Measurements from ENCODE around the gene IFNK. TPM values are rescaled to one million over a fixed set of nuclear protein-coding genes. Genes with fewer than 3 reads are reported as not detected.

Gene IFNK
- total and polyA plus RNA-seq, 8 donors, result 0.14 TPM; not detected in 7

DNA sequence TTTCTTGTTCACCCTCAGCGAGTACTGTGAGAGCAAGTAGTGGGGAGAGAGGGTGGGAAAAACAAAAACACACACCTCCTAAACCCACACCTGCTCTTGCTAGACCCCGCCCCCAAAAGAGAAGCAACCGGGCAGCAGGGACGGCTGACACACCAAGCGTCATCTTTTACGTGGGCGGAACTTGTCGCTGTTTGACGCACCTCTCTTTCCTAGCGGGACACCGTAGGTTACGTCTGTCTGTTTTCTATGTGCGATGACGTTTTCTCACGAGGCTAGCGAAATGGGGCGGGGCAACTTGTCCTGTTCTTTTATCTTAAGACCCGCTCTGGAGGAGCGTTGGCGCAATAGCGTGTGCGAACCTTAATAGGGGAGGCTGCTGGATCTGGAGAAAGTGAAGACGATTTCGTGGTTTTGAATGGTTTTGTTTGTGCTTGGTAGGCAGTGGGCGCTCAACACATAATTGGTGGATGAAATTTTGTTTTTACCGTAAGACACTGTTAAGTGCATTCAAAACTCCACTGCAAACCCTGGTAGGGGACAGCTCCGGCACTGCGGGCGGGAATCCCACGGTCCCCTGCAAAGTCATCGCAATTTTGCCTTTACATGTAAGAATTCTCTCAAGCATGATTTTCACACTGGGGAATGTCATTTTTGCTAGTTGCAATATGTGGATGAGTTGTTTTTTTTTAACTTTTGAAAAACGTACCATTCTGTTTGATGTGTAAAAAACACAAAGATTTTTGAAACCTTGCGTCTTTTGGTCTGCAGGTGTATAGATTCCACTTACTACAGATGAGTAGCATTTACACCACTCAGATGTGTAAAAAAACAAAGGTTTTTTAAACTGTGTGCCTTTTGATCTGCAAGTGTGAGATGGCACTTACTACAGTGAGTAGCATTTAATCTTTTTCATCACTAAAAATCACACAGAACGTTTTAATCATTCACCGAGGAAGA is 49.8 kb downstream of the IFNK start:
- TF ChIP-seq, protein P1, sequence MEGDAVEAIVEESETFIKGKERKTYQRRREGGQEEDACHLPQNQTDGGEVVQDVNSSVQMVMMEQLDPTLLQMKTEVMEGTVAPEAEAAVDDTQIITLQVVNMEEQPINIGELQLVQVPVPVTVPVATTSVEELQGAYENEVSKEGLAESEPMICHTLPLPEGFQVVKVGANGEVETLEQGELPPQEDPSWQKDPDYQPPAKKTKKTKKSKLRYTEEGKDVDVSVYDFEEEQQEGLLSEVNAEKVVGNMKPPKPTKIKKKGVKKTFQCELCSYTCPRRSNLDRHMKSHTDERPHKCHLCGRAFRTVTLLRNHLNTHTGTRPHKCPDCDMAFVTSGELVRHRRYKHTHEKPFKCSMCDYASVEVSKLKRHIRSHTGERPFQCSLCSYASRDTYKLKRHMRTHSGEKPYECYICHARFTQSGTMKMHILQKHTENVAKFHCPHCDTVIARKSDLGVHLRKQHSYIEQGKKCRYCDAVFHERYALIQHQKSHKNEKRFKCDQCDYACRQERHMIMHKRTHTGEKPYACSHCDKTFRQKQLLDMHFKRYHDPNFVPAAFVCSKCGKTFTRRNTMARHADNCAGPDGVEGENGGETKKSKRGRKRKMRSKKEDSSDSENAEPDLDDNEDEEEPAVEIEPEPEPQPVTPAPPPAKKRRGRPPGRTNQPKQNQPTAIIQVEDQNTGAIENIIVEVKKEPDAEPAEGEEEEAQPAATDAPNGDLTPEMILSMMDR (IDR thresholded peaks at IDR 0.05), result peak in 1 of 2 donors; percentile 11
- Histone ChIP-seq H3K27me3 (no peaks in the 10 kb centered on the region), H3K9me3 (peaks cover 0 to 7% of the 10 kb centered on the region in 2 donors), H3K4me3 (peak overlapping the region; percentile 81 to 88), H3K4me1 (peaks cover 11 to 36% of the 10 kb centered on the region in 2 donors), H3K27ac (peak overlapping the region; percentile 99 to 100), H3K36me3 (no peaks in the 10 kb centered on the region)
- peak; percentile 86 for ATAC-seq
- peak; percentile 92 to 98 (median 96) for DNase-seq
- intact Hi-C loops (cut with DNase I), result no loop called here

Other genes with a start within 250 kb of the IFNK start
- under 1 TPM; 0.29 to 0.37 TPM for gene EQTN, start 227.1 kb upstream of the IFNK start, total RNA-seq
- under 1 TPM; 0.26 to 0.99 (median 0.50) TPM for gene EQTN, start 227.1 kb upstream of the IFNK start, polyA plus RNA-seq (ENCODE audit: insufficient read length in 6 of 6)
- 10 to 100 TPM in 1 of 2 donors, 1 to 10 TPM in 1; 7.2 to 13.6 TPM for gene MOB3B, start 5.5 kb downstream of the IFNK start, total RNA-seq
- gene MOB3B, start 5.5 kb downstream of the IFNK start, polyA plus RNA-seq (ENCODE audit: insufficient read length in 6 of 6), result 10 to 100 TPM; 14.3 to 18.3 (median 16.1) TPM
- gene C9orf72, start 49.2 kb downstream of the IFNK start, total RNA-seq, result 10 to 100 TPM; 17.1 to 32.4 TPM
- 10 to 100 TPM; 20.3 to 30.6 (median 23.5) TPM for gene C9orf72, start 49.2 kb downstream of the IFNK start, polyA plus RNA-seq (ENCODE audit: insufficient read length in 6 of 6)

Data from left lung (tissue), 10 donors.